Smooth muscle cell (in vitro differentiated cells): Measurements from ENCODE around the gene OTOL1. TPM values are rescaled to one million over a fixed set of nuclear protein-coding genes. Genes with fewer than 3 reads are reported as not detected.

Source experiments
- DNase-seq: peaks from one replicate; lab custom pipeline; 2025; ENCODE audit not compliant: unreplicated experiment; lab: John Stamatoyannopoulos, UW
- H2AFZ ChIP-seq: fragments of 200-600 bp; sonication (generic); 2 replicates; pipeline ENCODE4 v1.6.0; 2016; ENCODE audit warnings: antibody characterized with exemption, low read depth, mild to moderate bottlenecking
- H3F3A ChIP-seq: fragments of 200-600 bp; sonication (generic); 2 replicates; pipeline ENCODE4 v1.6.0; 2017; ENCODE audit warnings: antibody characterized with exemption, low read depth
- H3K27ac ChIP-seq: fragments of 200-600 bp; sonication (generic); 2 replicates; pipeline ENCODE4 v1.5.1; 2016; ENCODE audit warnings: low read depth, mild to moderate bottlenecking
- H3K27me3 ChIP-seq: fragments of 200-600 bp; sonication (generic); 2 replicates; pipeline ENCODE4 v1.6.1; 2016; ENCODE audit warnings: low read depth, mild to moderate bottlenecking
- H3K36me3 ChIP-seq: fragments of 200-600 bp; sonication (generic); 2 replicates; pipeline ENCODE4 v1.5.1; 2016; ENCODE audit warnings: low read depth
- H3K4me1 ChIP-seq: fragments of 200-600 bp; sonication (generic); 2 replicates; pipeline ENCODE4 v1.5.1; 2016; ENCODE audit warnings: low read depth
- H3K4me2 ChIP-seq: fragments of 200-600 bp; sonication (generic); 2 replicates; pipeline ENCODE4 v1.6.0; 2016; ENCODE audit warnings: mild to moderate bottlenecking
- H3K4me3 ChIP-seq: fragments of 200-600 bp; sonication (generic); 2 replicates; pipeline ENCODE4 v1.5.1; 2016; ENCODE audit warnings: mild to moderate bottlenecking
- H3K79me2 ChIP-seq: fragments of 200-600 bp; sonication (generic); 2 replicates; pipeline ENCODE4 v1.6.0; 2016; ENCODE audit warnings: low read depth, mild to moderate bottlenecking
- H3K9ac ChIP-seq: fragments of 200-600 bp; sonication (generic); 2 replicates; pipeline ENCODE4 v1.6.0; 2016; ENCODE audit warnings: low read depth
- H3K9me3 ChIP-seq: fragments of 200-600 bp; sonication (generic); replicated peaks from 2 replicates; pipeline ENCODE4 v1.5.1; 2016; ENCODE audit warnings: low read depth
- H4K20me1 ChIP-seq: fragments of 200-600 bp; sonication (generic); 2 replicates; pipeline ENCODE4 v1.6.0; 2016; ENCODE audit warnings: low read depth
- CTCF ChIP-seq: fragments of 200-600 bp; sonication (generic); IDR thresholded peaks from 2 replicates; pipeline ENCODE4 v1.5.1; 2017; ENCODE audit warnings: borderline replicate concordance, mild to moderate bottlenecking, antibody characterized with exemption; ENCODE audit not compliant: insufficient read depth, poor library complexity, severe bottlenecking
- WGBS: methylation state at CpG from one replicate; pipeline ENCODE4 v1.1.7; 2016; ENCODE audit warnings: low lambda C conversion rate; 5-methylcytosine and 5-hydroxymethylcytosine counted together
- polyA plus RNA-seq: library from polyadenylated mRNA; unstranded; fragments of >200 nt; fragmentation: Nextera tagmentation; extraction: Ambion mirVana; gene quantifications from 2 replicates; pipeline ENCODE4 v1.2.1, GENCODE V29; 2016
- total RNA-seq: library from RNA; depleted of rRNA; stranded (reverse); fragments of >200 nt; gene quantifications from 2 replicates; pipeline ENCODE4 v1.2.3, GENCODE V29; 2014

The OTOL1 gene
- total and polyA plus RNA-seq, 2 experiments from 2014 or later, result not detected

GRCh38 chr3:161503271-161503670 is 6.7 kb downstream of the OTOL1 start:
- Histone ChIP-seq H2AFZ (no peak overlapping the region), H3K4me2 (no peak overlapping the region), H3F3A (no peaks in the 10 kb centered on the region), H3K4me3 (no peak overlapping the region), H3K36me3 (no peaks in the 10 kb centered on the region), H3K79me2 (no peaks in the 10 kb centered on the region), H4K20me1 (no peaks in the 10 kb centered on the region), H3K27ac (no peak overlapping the region), H3K4me1 (no peaks in the 10 kb centered on the region), H3K27me3 (no peaks in the 10 kb centered on the region), H3K9ac (no peak overlapping the region), H3K9me3 (no peaks in the 10 kb centered on the region)
- DNase-seq, result no peak
- no peak for TF ChIP-seq CTCF
- WGBS, result 98% methylated on average over 8 of the region's 8 CpGs

- WGBS, result 70% methylated on average over 2 of the region's 2 CpGs
- no peak for DNase-seq
Measured at GRCh38 chr3:161508852-161509477, 12.4 kb downstream of the OTOL1 start.

GRCh38 chr3:161510510-161511260 is 14.1 kb downstream of the OTOL1 start:
- Histone ChIP-seq H3K4me3 (no peak overlapping the region), H3K4me1 (no peaks in the 10 kb centered on the region), H3K9me3 (no peaks in the 10 kb centered on the region), H3K27ac (no peak overlapping the region), H3F3A (no peaks in the 10 kb centered on the region), H3K4me2 (no peak overlapping the region), H3K9ac (no peak overlapping the region), H2AFZ (no peak overlapping the region), H3K36me3 (no peaks in the 10 kb centered on the region), H3K27me3 (no peaks in the 10 kb centered on the region), H4K20me1 (no peaks in the 10 kb centered on the region), H3K79me2 (no peaks in the 10 kb centered on the region)
- no peak for DNase-seq
- WGBS, result 89% methylated on average over 6 of the region's 6 CpGs
- no peak for TF ChIP-seq CTCF

More at GRCh38 chr3:161508852-161509477, 12.4 kb downstream of the OTOL1 start:
- Histone ChIP-seq H3K4me2 (no peak overlapping the region), H3K79me2 (no peaks in the 10 kb centered on the region), H3K9me3 (no peaks in the 10 kb centered on the region), H3K4me3 (no peak overlapping the region), H3K27ac (no peak overlapping the region), H3K4me1 (no peaks in the 10 kb centered on the region), H3K9ac (no peak overlapping the region), H3F3A (no peaks in the 10 kb centered on the region), H3K27me3 (no peaks in the 10 kb centered on the region), H2AFZ (no peak overlapping the region), H3K36me3 (no peaks in the 10 kb centered on the region), H4K20me1 (no peaks in the 10 kb centered on the region)
- TF ChIP-seq CTCF, result peak; percentile 54
